Activated CD8-positive, alpha-beta T cell treated with anti-CD3 and anti-CD28 coated beads for 36 hours (primary cell): ENCODE results near the gene TGFBR1. TPM values are rescaled to one million over a fixed set of nuclear protein-coding genes. Genes with fewer than 3 reads are reported as not detected.

Experiments
- ATAC-seq: fragments of 200-7000 bp; cut with Tn5 transposase; one replicate; pipeline ENCODE4 v1.10.0; 2021; ENCODE audit warnings: mild to moderate bottlenecking, moderate library complexity
- CTCF ChIA-PET: fragments of 350-600 bp; sonication (Branson Sonifier 250); formaldehyde crosslinking; loops from one replicate; lab custom pipeline; 2021; ENCODE audit warnings: antibody characterized with exemption; lab: Charles Lee
- POLR2A ChIA-PET: fragments of 350-600 bp; sonication (Branson Sonifier 250); formaldehyde crosslinking; loops from one replicate; lab custom pipeline; 2021; ENCODE audit warnings: antibody characterized with exemption; lab: Charles Lee
- DNase-seq: peaks from one replicate; pipeline ENCODE4 v3.0.0-alpha.2; 2020
- H3K27ac Mint-ChIP-seq: one replicate; pipeline ENCODE4 v1.8.0; 2021; ENCODE audit warnings: mild to moderate bottlenecking, mixed read lengths
- H3K27me3 Mint-ChIP-seq: one replicate; pipeline ENCODE4 v1.8.0; 2021; ENCODE audit warnings: mixed read lengths
- H3K36me3 Mint-ChIP-seq: one replicate; pipeline ENCODE4 v1.8.0; 2021; ENCODE audit warnings: low read depth, mixed read lengths
- H3K4me1 Mint-ChIP-seq: one replicate; pipeline ENCODE4 v1.8.0; 2021; ENCODE audit warnings: low read depth, mixed read lengths
- H3K4me3 Mint-ChIP-seq: one replicate; pipeline ENCODE4 v1.8.0; 2021; ENCODE audit warnings: mild to moderate bottlenecking, moderate library complexity, mixed read lengths
- H3K9me3 Mint-ChIP-seq: one replicate; pipeline ENCODE4 v1.8.0; 2021; ENCODE audit warnings: mixed read lengths
- intact Hi-C: fragments of 100-400 bp; cut with micrococcal nuclease; formaldehyde crosslinking; loops from one replicate; pipeline ENCODE4 v1.10.0; 2022
- total RNA-seq, 2 experiments: library from RNA; stranded (reverse); gene quantifications; one replicate each; pipeline ENCODE4 v1.2.3, GENCODE V29; 2021
- TF ChIP-seq, protein P1 (sequence below): fragments of 200-600 bp; IDR thresholded peaks from one replicate; pipeline ENCODE4 v1.8.0; 2022; ENCODE audit warnings: antibody characterized with exemption, mild to moderate bottlenecking

TGFBR1 gene
- total RNA-seq, 2 experiments from 2014 or later, result 34.3 to 36.5 TPM

DNA sequence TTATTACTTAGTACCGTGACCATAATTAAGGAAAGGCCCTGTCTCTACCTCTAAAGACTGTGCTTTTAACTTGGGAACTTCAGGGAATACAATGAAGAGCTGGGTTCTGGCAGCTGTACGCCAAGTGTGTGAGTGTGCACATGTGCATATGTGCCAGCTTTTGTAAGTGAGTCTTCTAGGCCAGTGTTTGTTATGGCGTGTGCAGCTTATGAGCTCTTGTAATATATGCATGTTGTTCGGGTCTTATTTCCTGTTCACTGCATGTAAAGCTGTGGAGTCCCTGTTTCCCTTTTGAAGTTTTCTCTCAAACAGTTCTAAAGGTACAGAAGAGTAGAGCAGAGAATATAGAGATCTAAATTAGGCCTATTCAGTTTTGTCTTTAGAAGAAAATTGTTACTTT, 30.5 kb downstream of the TGFBR1 start:
- peaks cover 65% of the 10 kb centered on the region for H3K4me1 Mint-ChIP-seq
- ChIA-PET POLR2A (interaction anchor here (0.6 to 1.2 kb wide), 3 partner anchors 10 to 121 kb away, joined by 3 read pairs; no protein-coding TSS in a partner anchor), CTCF (interaction anchor here (1.0 to 11.6 kb wide), 9 partner anchors 10 to 160 kb away, joined by 3 to 258 read pairs (median 4); partner anchors contain the start of gene TGFBR1)
- peaks cover 39% of the 10 kb centered on the region for H3K36me3 Mint-ChIP-seq
- H3K27me3 Mint-ChIP-seq, result no peaks in the 10 kb centered on the region
- peak overlapping the region; percentile 46 for H3K4me3 Mint-ChIP-seq
- intact Hi-C loops, result loop anchor here (5.0 kb wide), 1 partner anchor 33 kb away; no protein-coding TSS in a partner anchor
- DNase-seq (no peak), ATAC-seq (peak; percentile 63)
- H3K9me3 Mint-ChIP-seq, result no peaks in the 10 kb centered on the region
- TF ChIP-seq, protein P1, sequence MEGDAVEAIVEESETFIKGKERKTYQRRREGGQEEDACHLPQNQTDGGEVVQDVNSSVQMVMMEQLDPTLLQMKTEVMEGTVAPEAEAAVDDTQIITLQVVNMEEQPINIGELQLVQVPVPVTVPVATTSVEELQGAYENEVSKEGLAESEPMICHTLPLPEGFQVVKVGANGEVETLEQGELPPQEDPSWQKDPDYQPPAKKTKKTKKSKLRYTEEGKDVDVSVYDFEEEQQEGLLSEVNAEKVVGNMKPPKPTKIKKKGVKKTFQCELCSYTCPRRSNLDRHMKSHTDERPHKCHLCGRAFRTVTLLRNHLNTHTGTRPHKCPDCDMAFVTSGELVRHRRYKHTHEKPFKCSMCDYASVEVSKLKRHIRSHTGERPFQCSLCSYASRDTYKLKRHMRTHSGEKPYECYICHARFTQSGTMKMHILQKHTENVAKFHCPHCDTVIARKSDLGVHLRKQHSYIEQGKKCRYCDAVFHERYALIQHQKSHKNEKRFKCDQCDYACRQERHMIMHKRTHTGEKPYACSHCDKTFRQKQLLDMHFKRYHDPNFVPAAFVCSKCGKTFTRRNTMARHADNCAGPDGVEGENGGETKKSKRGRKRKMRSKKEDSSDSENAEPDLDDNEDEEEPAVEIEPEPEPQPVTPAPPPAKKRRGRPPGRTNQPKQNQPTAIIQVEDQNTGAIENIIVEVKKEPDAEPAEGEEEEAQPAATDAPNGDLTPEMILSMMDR, result no peak
- H3K27ac Mint-ChIP-seq, result peak overlapping the region; percentile 71

DNA sequence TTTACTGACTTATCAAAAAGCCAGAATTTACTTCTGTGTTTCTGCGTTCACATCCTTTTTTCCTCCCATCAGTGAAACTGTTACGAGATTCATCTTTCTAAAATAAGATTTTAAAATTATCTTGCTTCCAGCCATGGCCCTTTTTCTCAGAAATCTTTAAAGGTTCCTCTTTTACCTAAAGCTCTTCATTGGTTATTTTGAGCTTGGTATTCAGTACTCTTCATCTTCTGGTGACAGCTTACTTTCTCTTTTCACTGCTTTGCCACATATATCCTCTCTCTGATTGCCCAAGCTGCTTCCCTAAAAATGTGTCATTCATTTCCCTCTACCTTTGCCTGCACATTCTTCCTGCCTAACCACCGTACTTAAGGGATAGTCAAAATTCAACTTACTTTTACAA, 32.3 kb downstream of the TGFBR1 start:
- TF ChIP-seq, protein P1, result no peak
- ATAC-seq (no peak), DNase-seq (no peak)
- Mint-ChIP-seq H3K9me3 (no peaks in the 10 kb centered on the region), H3K4me3 (peak overlapping the region; percentile 20), H3K27ac (peak overlapping the region; percentile 72), H3K36me3 (peaks cover 36% of the 10 kb centered on the region), H3K27me3 (no peaks in the 10 kb centered on the region), H3K4me1 (peaks cover 63% of the 10 kb centered on the region)
- ChIA-PET CTCF (interaction anchor here (0.9 to 11.6 kb wide), 10 partner anchors 9 to 290 kb away, joined by 4 to 258 read pairs (median 7); no protein-coding TSS in a partner anchor), POLR2A (interaction anchor here (0.6 to 1.4 kb wide), 3 partner anchors 14 to 136 kb away, joined by 3 to 5 read pairs (median 3); partner anchors contain the start of gene TGFBR1)
- intact Hi-C loops, result loop anchor here (5.0 kb wide), 1 partner anchor 35 kb away; no protein-coding TSS in a partner anchor

DNA sequence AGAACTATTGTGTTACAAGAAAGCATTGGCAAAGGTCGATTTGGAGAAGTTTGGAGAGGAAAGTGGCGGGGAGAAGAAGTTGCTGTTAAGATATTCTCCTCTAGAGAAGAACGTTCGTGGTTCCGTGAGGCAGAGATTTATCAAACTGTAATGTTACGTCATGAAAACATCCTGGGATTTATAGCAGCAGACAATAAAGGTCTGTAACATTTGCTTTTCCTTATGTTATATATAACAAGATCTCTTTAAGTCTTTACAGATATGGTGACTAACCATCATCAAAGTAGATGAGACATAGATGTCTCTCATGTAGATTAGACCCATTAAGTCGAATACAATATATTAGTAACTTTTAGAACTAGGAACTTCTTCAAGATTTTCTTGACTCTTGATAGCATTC, 33.0 kb downstream of the TGFBR1 start:
- Mint-ChIP-seq H3K4me3 (no peak overlapping the region), H3K27me3 (no peaks in the 10 kb centered on the region), H3K27ac (peak overlapping the region; percentile 11), H3K4me1 (peaks cover 58% of the 10 kb centered on the region), H3K9me3 (no peaks in the 10 kb centered on the region), H3K36me3 (peaks cover 33% of the 10 kb centered on the region)
- ChIA-PET CTCF (interaction anchor here (0.9 to 11.6 kb wide), 10 partner anchors 9 to 290 kb away, joined by 4 to 258 read pairs (median 11); no protein-coding TSS in a partner anchor), POLR2A (interaction anchor here (0.6 to 1.4 kb wide), 5 partner anchors 13 to 136 kb away, joined by 3 to 5 read pairs (median 3); partner anchors contain the start of gene TGFBR1)
- ATAC-seq (no peak), DNase-seq (no peak)
- TF ChIP-seq, protein P1, result no peak
- intact Hi-C loops, result loop anchor here (5.0 kb wide), 1 partner anchor 36 kb away; no protein-coding TSS in a partner anchor

DNA sequence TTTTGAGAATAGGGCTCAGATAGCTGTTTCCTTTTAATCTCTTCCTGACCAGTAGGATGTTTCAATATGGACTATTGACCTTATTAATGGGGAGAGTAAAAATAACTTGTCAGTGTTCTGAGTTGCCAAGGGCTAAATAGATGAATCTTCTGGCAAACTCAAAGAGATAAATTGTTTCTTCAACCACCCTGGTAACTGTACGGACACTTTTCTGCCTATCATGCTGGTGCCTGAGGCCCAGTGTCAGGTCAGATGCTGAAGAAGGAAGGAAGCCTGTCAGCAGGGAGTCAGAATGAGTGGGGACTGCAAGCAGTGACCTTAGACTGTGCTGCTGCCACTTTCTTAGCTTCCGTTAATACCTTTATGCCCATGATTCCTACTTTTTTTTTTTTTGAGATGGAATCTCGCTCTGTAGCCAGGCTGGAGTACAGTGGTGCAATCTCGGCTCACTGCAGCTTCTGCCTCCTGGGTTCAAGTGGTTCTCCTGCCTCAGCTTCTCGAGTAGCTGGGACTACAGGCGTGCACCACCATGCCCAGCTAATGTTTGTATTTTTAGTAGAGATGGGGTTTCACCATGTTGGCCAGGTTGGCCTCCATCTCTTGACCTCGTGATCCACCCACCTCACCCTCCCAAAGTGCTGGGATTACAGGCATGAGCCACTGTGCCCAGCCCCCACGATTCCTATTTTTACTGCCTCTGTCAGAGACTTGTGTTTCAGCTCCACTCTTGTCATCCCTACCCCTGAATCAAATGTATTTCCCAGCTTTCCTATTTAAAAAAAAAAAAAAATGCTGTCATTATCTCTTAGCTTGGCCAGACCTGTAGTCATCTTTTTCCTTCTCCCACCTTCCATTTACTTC, 33.7 kb downstream of the TGFBR1 start:
- TF ChIP-seq, protein P1, result no peak
- Mint-ChIP-seq H3K27me3 (no peaks in the 10 kb centered on the region), H3K9me3 (no peaks in the 10 kb centered on the region), H3K4me1 (peaks cover 51% of the 10 kb centered on the region), H3K27ac (peak overlapping the region; percentile 16), H3K36me3 (peaks cover 35% of the 10 kb centered on the region), H3K4me3 (no peak overlapping the region)
- ChIA-PET CTCF (interaction anchor here (1.0 to 11.6 kb wide), 16 partner anchors 11 to 291 kb away, joined by 3 to 258 read pairs (median 6); partner anchors contain the start of gene TGFBR1), POLR2A (interaction anchor here (0.7 to 1.1 kb wide), 3 partner anchors 12 to 137 kb away, joined by 3 read pairs; no protein-coding TSS in a partner anchor)
- intact Hi-C loops, result loop anchor here (5.0 kb wide), 1 partner anchor 36 kb away; no protein-coding TSS in a partner anchor
- ATAC-seq (no peak), DNase-seq (no peak)
